Prostate gland (tissue), 2 donors: ENCODE measurements around the gene SEPTIN6.

Source experiments
- POLR2AphosphoS5 ChIP-seq: sonication (generic); formaldehyde crosslinking; IDR thresholded peaks from one replicate; pipeline ENCODE4 v1.6.1; 2017; ENCODE audit warnings: antibody characterized with exemption
- TF ChIP-seq, protein P1 (sequence below), 4 experiments: fragments of 200-600 bp in 2 of 4; fragments of 450-650 bp in 2 of 4; sonication (generic) in 2 of 4; IDR thresholded peaks; 1 replicate in 3 of 4; 2 replicates in 1 of 4; pipeline ENCODE4 v1.5.1; 2016 to 2019; ENCODE audit warnings: antibody characterized with exemption in 4 of 4, mild to moderate bottlenecking in 2 of 4, moderate library complexity in 2 of 4

DNA sequence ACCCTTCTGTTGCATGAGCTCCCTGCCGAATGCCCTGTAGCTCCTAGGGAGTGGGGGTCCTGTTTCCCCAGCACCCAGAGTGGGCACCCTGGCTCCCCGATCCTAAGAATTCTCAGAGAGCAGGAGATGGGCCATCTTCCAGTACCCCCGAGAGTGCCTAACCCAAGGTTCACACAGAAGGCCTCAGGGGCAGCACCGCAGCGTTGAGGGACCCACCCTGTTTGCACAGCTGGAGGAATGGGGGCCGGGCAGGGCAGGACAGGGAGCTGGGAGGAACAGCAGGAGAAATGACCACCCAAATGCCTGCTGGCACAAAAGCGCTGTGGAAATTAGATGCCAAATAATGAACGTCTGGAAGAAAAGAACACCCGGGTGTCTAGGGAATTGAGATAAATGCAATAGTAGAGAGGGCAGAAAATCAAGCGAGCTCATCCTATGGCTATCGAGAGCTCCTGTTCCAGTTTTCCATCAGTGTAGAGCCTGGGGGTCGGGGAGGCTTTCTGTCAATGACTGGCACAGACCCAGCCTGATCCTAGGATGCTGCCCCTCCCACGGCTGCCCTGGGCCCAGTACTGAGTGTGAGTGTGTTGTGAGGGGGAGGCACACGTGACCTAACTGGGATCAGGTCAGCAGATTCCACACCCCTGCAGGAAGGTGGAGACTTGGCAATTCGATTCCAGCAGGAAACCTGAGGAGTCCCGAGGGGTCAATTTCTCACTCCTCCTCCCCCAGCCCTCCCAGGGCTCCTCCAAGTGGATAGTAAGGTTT lies 25.7 kb downstream of the SEPTIN6 start:
- no peak for TF ChIP-seq POLR2AphosphoS5
- TF ChIP-seq, protein P1, sequence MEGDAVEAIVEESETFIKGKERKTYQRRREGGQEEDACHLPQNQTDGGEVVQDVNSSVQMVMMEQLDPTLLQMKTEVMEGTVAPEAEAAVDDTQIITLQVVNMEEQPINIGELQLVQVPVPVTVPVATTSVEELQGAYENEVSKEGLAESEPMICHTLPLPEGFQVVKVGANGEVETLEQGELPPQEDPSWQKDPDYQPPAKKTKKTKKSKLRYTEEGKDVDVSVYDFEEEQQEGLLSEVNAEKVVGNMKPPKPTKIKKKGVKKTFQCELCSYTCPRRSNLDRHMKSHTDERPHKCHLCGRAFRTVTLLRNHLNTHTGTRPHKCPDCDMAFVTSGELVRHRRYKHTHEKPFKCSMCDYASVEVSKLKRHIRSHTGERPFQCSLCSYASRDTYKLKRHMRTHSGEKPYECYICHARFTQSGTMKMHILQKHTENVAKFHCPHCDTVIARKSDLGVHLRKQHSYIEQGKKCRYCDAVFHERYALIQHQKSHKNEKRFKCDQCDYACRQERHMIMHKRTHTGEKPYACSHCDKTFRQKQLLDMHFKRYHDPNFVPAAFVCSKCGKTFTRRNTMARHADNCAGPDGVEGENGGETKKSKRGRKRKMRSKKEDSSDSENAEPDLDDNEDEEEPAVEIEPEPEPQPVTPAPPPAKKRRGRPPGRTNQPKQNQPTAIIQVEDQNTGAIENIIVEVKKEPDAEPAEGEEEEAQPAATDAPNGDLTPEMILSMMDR (IDR thresholded peaks at IDR 0.05): no peak
